Measurements from ENCODE around the gene ZNF622.

DNA sequence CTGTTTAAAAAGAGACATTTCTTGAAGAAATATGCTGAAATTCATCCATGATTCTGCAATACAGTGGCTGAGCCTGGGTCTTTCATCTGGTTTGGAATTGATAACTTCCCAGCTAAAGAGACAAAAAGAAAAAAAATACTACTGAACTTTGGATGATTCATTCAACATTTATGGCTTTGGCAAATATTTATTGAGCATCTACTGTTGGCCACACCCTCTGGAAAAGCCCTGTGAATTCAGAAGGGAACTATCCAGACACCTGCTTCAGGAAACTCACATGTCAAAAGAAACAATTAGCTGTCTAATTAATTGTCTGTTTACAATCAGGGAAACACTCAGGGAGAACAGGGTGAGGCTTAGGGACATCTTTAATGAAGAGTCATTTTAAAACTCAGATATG, 17.8 kb upstream of the ZNF622 start:
- TF ChIP-seq FOXK2 (IDR thresholded peaks at IDR 0.05) (no peak), NFE2L2 (IDR thresholded peaks at IDR 0.05; ENCODE audit: low read length) (no peak), GTF2F1 (IDR thresholded peaks at IDR 0.05; ENCODE audit: low read length) (no peak), FOXM1 (CRISPR knock-in tag; IDR thresholded peaks at IDR 0.05) (no peak), ZFX (CRISPR knock-in tag; IDR thresholded peaks at IDR 0.05; ENCODE audit: low read depth) (no peak), ZNF660 (CRISPR knock-in tag; IDR thresholded peaks at IDR 0.05; ENCODE audit: borderline replicate concordance, low read depth) (no peak), TCF12 (IDR thresholded peaks at IDR 0.05) (no peak), TCF12 (CRISPR knock-in tag; IDR thresholded peaks at IDR 0.05) (no peak)
- TF ChIP-seq, protein P1, sequence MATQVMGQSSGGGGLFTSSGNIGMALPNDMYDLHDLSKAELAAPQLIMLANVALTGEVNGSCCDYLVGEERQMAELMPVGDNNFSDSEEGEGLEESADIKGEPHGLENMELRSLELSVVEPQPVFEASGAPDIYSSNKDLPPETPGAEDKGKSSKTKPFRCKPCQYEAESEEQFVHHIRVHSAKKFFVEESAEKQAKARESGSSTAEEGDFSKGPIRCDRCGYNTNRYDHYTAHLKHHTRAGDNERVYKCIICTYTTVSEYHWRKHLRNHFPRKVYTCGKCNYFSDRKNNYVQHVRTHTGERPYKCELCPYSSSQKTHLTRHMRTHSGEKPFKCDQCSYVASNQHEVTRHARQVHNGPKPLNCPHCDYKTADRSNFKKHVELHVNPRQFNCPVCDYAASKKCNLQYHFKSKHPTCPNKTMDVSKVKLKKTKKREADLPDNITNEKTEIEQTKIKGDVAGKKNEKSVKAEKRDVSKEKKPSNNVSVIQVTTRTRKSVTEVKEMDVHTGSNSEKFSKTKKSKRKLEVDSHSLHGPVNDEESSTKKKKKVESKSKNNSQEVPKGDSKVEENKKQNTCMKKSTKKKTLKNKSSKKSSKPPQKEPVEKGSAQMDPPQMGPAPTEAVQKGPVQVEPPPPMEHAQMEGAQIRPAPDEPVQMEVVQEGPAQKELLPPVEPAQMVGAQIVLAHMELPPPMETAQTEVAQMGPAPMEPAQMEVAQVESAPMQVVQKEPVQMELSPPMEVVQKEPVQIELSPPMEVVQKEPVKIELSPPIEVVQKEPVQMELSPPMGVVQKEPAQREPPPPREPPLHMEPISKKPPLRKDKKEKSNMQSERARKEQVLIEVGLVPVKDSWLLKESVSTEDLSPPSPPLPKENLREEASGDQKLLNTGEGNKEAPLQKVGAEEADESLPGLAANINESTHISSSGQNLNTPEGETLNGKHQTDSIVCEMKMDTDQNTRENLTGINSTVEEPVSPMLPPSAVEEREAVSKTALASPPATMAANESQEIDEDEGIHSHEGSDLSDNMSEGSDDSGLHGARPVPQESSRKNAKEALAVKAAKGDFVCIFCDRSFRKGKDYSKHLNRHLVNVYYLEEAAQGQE (IDR thresholded peaks at IDR 0.05; ENCODE audit: borderline replicate concordance in 1 of 2, low read depth in 1 of 2, low read length in 2 of 2) = no peak
- TF ChIP-seq, protein P2, sequence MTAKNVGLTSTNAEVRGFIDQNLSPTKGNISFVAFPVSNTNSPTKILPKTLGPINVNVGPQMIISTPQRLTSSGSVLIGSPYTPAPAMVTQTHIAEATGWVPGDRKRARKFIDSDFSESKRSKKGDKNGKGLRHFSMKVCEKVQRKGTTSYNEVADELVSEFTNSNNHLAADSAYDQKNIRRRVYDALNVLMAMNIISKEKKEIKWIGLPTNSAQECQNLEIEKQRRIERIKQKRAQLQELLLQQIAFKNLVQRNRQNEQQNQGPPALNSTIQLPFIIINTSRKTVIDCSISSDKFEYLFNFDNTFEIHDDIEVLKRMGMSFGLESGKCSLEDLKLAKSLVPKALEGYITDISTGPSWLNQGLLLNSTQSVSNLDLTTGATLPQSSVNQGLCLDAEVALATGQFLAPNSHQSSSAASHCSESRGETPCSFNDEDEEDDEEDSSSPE (CRISPR knock-in tag; IDR thresholded peaks at IDR 0.05) = no peak

All from HepG2 (cell line).